Caco-2 (cell line): ENCODE data around the gene ITPR3. TPM values are rescaled to one million over a fixed set of nuclear protein-coding genes. Genes with fewer than 3 reads are reported as not detected.

Experiments used
- BruUV-seq: library from RNA; stranded (reverse); fragments of 400-500 nt; replicated peaks from 2 replicates; lab custom pipeline; 2021; lab: Mats Ljungman, UMichigan
- CTCF ChIA-PET: fragments of 300-600 bp; sonication (Branson Sonifier 250); formaldehyde crosslinking; loops from one replicate; lab custom pipeline; 2022; ENCODE audit warnings: antibody characterized with exemption; lab: Charles Lee
- POLR2A ChIA-PET: fragments of 300-600 bp; sonication (Branson Sonifier 250); formaldehyde crosslinking; loops from one replicate; lab custom pipeline; 2022; ENCODE audit warnings: antibody characterized with exemption; lab: Charles Lee
- DNase-seq, 2 experiments: peaks; one replicate each; pipeline versions ENCODE4 v3.0.0 to v3.0.0-alpha.2; 2020 to 2022
- H3K27me3 ChIP-seq: replicated peaks from 2 replicates; pipeline ENCODE4 v1.6.0; 2011; ENCODE audit warnings: low read length; ENCODE audit not compliant: control insufficient read depth, insufficient read depth
- H3K36me3 ChIP-seq: 2 replicates; pipeline ENCODE4 v1.5.1; 2011; ENCODE audit warnings: low read length; ENCODE audit not compliant: control insufficient read depth, insufficient read depth
- H3K4me1 ChIP-seq: fragments of 250-450 bp; sonication (Bioruptor Pico); 2 replicates; pipeline ENCODE4 v1.5.1; 2020; ENCODE audit warnings: mild to moderate bottlenecking
- H3K4me3 ChIP-seq: 2 replicates; pipeline ENCODE4 v1.5.1; 2011; ENCODE audit warnings: low read depth, mild to moderate bottlenecking, control low read depth, low read length
- H3K9me3 ChIP-seq: fragments of 250-450 bp; sonication (Bioruptor Pico); 2 replicates; pipeline ENCODE4 v1.5.1; 2020; ENCODE audit warnings: mild to moderate bottlenecking, moderate library complexity
- H3K27ac Mint-ChIP-seq: one replicate; pipeline ENCODE4 v1.8.0; 2022; ENCODE audit warnings: mixed read lengths; ENCODE audit not compliant: unreplicated experiment
- H3K27me3 Mint-ChIP-seq: one replicate; pipeline ENCODE4 v1.8.0; 2022; ENCODE audit warnings: mixed read lengths; ENCODE audit not compliant: insufficient read depth, unreplicated experiment
- H3K36me3 Mint-ChIP-seq: one replicate; pipeline ENCODE4 v1.8.0; 2022; ENCODE audit warnings: mild to moderate bottlenecking, mixed read lengths; ENCODE audit not compliant: insufficient read depth, unreplicated experiment
- H3K4me1 Mint-ChIP-seq: one replicate; pipeline ENCODE4 v1.8.0; 2022; ENCODE audit warnings: low read depth, mixed read lengths; ENCODE audit not compliant: unreplicated experiment
- H3K4me3 Mint-ChIP-seq: one replicate; pipeline ENCODE4 v1.8.0; 2022; ENCODE audit warnings: mild to moderate bottlenecking, moderate library complexity, mixed read lengths; ENCODE audit not compliant: unreplicated experiment
- H3K9me3 Mint-ChIP-seq: one replicate; pipeline ENCODE4 v1.8.0; 2022; ENCODE audit warnings: mixed read lengths; ENCODE audit not compliant: unreplicated experiment
- intact Hi-C: fragments of 100-400 bp; cut with micrococcal nuclease; formaldehyde crosslinking; loops from one replicate; pipeline ENCODE4 v1.10.0; 2022; ENCODE audit not compliant: unreplicated experiment
- total RNA-seq: library from RNA; stranded (reverse); gene quantifications from 2 replicates; pipeline ENCODE4 v1.2.3, GENCODE V29; 2022
- TF ChIP-seq, protein P1 (sequence below), 2 experiments: fragments of 200-600 bp in 1 of 2; IDR thresholded peaks; 1 replicate in 1 of 2; 2 replicates in 1 of 2; pipeline versions ENCODE4 v1.5.1 to v1.8.0; 2011 to 2022; ENCODE audit warnings: antibody characterized with exemption in 1 of 2, control low read depth in 1 of 2, inconsistent platforms in 1 of 2, low read depth in 1 of 2, low read length in 1 of 2, mild to moderate bottlenecking in 1 of 2, moderate library complexity in 1 of 2; ENCODE audit not compliant: insufficient read depth in 1 of 2, severe bottlenecking in 1 of 2, unreplicated experiment in 1 of 2

Gene ITPR3
- total RNA-seq, 1 experiment from 2014 or later, result 42.1 TPM

DNA sequence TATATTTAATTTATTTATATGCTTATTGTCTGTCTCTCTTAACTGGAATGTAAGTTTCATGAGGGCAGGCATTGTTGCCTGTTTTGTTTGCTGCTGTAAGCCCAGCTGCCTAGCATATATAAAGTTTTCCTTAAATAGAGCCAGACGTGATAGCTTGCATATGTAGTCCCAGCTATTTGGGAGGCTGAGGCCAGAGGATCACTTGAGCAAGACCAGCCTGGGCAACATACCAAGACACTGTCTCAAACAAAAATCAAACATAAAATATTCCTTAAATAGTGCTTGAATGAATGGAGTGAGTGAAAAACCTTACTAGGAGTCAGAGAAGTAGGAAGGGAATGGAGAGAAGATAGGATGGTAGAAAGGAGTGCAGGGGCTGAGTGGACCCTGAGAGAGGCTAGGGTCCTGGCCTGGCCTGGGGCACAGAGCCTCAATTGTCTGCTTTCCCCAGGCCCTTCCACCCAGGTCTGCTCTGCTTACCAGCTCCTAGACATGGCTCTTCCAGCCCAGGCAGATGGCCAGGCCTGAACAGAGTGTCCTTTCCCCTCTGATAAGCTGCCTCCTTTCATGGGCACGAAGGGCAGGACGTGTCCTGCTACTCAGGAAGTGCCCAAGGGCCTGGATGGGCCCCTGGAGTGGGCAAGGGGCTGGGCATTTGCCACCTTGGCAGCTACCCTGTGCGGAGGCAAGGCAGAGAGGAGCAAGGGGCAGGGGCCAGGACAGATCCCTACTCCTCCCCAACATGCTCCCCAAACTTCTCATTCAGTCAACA lies 23.4 kb upstream of the ITPR3 start:
- DNase-seq, result no peak
- H3K27me3 ChIP-seq, result no peaks in the 10 kb centered on the region
- H3K4me1 ChIP-seq, result no peaks in the 10 kb centered on the region
- Mint-ChIP-seq H3K9me3 (no peaks in the 10 kb centered on the region), H3K36me3 (no peaks in the 10 kb centered on the region), H3K4me3 (no peak overlapping the region), H3K4me1 (no peaks in the 10 kb centered on the region), H3K27ac (no peak overlapping the region), H3K27me3 (no peaks in the 10 kb centered on the region)
- H3K36me3 ChIP-seq, result no peaks in the 10 kb centered on the region
- BruUV-seq, result no TSS peak
- intact Hi-C loops, result no loop called here
- POLR2A ChIA-PET, result no interaction called here
- TF ChIP-seq, protein P1, sequence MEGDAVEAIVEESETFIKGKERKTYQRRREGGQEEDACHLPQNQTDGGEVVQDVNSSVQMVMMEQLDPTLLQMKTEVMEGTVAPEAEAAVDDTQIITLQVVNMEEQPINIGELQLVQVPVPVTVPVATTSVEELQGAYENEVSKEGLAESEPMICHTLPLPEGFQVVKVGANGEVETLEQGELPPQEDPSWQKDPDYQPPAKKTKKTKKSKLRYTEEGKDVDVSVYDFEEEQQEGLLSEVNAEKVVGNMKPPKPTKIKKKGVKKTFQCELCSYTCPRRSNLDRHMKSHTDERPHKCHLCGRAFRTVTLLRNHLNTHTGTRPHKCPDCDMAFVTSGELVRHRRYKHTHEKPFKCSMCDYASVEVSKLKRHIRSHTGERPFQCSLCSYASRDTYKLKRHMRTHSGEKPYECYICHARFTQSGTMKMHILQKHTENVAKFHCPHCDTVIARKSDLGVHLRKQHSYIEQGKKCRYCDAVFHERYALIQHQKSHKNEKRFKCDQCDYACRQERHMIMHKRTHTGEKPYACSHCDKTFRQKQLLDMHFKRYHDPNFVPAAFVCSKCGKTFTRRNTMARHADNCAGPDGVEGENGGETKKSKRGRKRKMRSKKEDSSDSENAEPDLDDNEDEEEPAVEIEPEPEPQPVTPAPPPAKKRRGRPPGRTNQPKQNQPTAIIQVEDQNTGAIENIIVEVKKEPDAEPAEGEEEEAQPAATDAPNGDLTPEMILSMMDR (IDR thresholded peaks at IDR 0.05; ENCODE audit: insufficient read depth in 1 of 2, low read depth in 1 of 2, low read length in 1 of 2, severe bottlenecking in 1 of 2, unreplicated experiment in 1 of 2), result no peak
- H3K4me3 ChIP-seq, result no peak overlapping the region
- H3K9me3 ChIP-seq, result no peaks in the 10 kb centered on the region
- CTCF ChIA-PET, result no interaction called here

DNA sequence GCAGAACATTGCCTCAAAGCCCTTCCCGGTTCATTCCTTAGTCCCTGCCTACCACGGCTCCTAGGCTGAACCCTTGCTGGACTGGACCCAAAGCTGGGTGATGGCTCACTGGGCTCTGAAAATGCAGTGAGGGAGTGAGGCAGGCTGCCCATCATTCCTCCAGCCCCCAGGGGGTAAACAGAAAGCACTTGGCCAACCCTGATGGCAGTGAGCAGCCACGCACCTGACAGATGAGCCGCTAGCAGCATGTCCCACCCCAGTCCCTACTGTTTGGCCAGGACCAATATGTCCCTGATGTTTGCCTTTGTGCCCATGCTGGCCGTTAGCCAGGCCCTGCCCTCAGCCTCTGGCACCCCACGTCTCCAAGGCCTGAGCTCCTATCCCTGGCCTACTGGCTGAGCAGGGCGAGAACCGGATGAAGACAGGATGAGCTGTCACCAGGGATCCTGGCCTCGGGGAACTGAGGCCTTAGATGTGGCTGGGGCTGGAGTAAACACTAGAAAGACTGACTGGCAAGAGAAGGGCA lies 21.6 kb upstream of the ITPR3 start:
- Histone ChIP-seq H3K4me1 (no peaks in the 10 kb centered on the region), H3K4me3 (no peak overlapping the region), H3K27me3 (no peaks in the 10 kb centered on the region), H3K36me3 (no peaks in the 10 kb centered on the region), H3K9me3 (no peaks in the 10 kb centered on the region)
- Mint-ChIP-seq H3K36me3 (no peaks in the 10 kb centered on the region), H3K27ac (no peak overlapping the region), H3K4me3 (no peak overlapping the region), H3K4me1 (no peaks in the 10 kb centered on the region), H3K9me3 (no peaks in the 10 kb centered on the region), H3K27me3 (no peaks in the 10 kb centered on the region)
- no TSS peak for BruUV-seq
- DNase-seq, result no peak
- TF ChIP-seq, protein P1 (IDR thresholded peaks at IDR 0.05; ENCODE audit: insufficient read depth in 1 of 2, low read depth in 1 of 2, low read length in 1 of 2, severe bottlenecking in 1 of 2, unreplicated experiment in 1 of 2), result no peak
- intact Hi-C loops, result no loop called here
- ChIA-PET POLR2A (no interaction called here), CTCF (no interaction called here)

DNA sequence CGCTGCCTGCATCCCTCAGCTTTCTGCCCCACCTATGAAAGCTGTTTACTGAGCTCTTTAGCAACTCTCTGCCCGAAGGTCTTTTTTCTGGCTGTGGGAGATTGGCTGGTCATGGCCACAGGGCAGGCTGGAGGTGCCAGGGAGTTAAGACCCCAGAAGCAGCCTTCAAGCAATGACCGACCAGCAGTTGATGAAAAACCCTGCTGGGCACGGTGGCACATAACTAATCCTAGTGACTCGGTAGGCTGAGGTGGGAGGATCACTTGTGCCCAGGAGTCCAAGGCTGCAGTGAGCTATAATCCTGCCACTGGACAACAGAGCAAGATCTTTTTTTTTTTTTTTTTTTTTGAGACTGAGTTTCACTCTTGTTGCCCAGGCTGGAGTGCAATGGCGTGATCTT lies 20.4 kb upstream of the ITPR3 start:
- Mint-ChIP-seq H3K27me3 (no peaks in the 10 kb centered on the region), H3K4me3 (no peak overlapping the region), H3K9me3 (peaks cover 10% of the 10 kb centered on the region), H3K27ac (no peak overlapping the region), H3K4me1 (no peaks in the 10 kb centered on the region), H3K36me3 (no peaks in the 10 kb centered on the region)
- DNase-seq, result no peak
- no TSS peak for BruUV-seq
- ChIA-PET CTCF (interaction anchor here (0.6 kb wide), 1 partner anchor 31 kb away, joined by 5 read pairs; no protein-coding TSS in a partner anchor), POLR2A (no interaction called here)
- no peaks in the 10 kb centered on the region for H3K36me3 ChIP-seq
- H3K4me3 ChIP-seq, result no peak overlapping the region
- no peaks in the 10 kb centered on the region; the same call in 1 of the 2 replicates for H3K4me1 ChIP-seq
- intact Hi-C loops, result no loop called here
- TF ChIP-seq, protein P1 (IDR thresholded peaks at IDR 0.05; ENCODE audit: insufficient read depth in 1 of 2, low read depth in 1 of 2, low read length in 1 of 2, severe bottlenecking in 1 of 2, unreplicated experiment in 1 of 2), result no peak
- H3K27me3 ChIP-seq, result no peaks in the 10 kb centered on the region
- H3K9me3 ChIP-seq, result no peaks in the 10 kb centered on the region
